Smooth muscle cell of bladder (primary cell): ENCODE results near the gene CDC25A. TPM values are rescaled to one million over a fixed set of nuclear protein-coding genes. Genes with fewer than 3 reads are reported as not detected.

Experiments
- total RNA-seq: library from RNA; depleted of rRNA; stranded (reverse); fragments of >200 nt; gene quantifications from 2 replicates; pipeline ENCODE4 v1.2.3, GENCODE V29; 2014

Gene CDC25A
- 1.00 and 1.3 TPM in 2 replicates for total RNA-seq

GRCh38 chr3:48188266-48189201 is at the start of gene CDC25A:
TSS of gene CDC25A (minus strand) at chr3:48188417. CDS start at chr3:48187947, 470 bp downstream.

DNA sequence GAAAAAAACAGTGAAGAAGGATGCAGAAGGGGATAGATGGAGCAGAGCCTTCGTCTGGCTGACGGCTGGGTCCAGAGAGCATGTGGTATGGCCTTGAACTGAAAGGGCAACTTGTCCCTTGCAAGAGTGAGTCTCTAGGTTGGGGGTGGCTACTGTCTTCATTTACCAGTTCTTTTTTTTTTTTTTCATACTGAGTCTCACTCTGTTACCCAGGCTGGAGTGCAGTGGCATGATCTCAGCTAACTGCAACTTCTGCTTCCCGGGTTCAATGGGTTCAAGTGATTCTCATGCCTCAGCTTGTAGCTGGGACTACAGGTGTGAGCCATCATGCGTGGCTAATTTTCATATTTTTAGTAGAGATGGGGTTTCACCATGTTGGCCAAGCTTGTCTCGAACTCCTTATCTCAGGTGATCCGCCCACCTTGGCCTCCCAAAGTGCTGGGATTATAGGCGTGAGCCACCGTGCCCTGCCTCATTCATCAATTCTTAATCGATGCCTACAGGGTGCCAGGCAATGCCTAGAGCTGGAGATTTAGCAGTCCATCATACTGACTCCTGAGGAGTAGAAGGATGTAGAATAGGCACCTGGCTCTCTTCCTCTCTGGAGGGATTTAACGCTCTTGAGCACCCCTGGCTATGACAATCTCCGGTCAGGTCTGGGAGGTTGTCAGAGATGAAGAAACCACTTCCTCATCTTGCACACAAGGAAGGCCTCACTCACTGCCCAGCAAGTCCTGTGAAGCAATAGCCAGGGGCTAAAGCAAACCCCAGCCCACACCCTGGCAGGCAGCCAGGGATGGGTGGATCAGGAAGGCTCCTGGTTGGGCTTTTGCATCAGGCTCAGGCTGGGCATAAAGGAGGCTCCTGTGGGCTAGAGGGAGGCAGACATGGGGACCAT is 34.6 kb upstream of the CDC25A start, which contains the start of gene CAMP:
CAMP (plus strand) TSS at position 880 of the 898 bp plus-strand sequence; CDS start at position 897, 17 bp downstream.

Other genes starting within 250 kb of the CDC25A start
- gene MAP4, start 172.0 kb downstream of the CDC25A start, total RNA-seq, result 56.8 and 65.8 TPM in 2 replicates
- not detected in 2 replicates for gene CAMP, start 35.1 kb upstream of the CDC25A start, total RNA-seq
- 2.4 and 2.9 TPM in 2 replicates for gene ZNF589, start 52.7 kb upstream of the CDC25A start, total RNA-seq
- 16.9 and 20.2 TPM in 2 replicates for gene NME6, start 113.0 kb upstream of the CDC25A start, total RNA-seq
- not detected in 2 replicates for gene SPINK8, start 145.2 kb upstream of the CDC25A start, total RNA-seq
- gene FBXW12, start 183.8 kb upstream of the CDC25A start, total RNA-seq, result not detected in 2 replicates
- 24.6 and 42.2 TPM in 2 replicates for gene PLXNB1, start 241.7 kb upstream of the CDC25A start, total RNA-seq